Tibial nerve (tissue), 4 donors: ENCODE measurements around the gene AP1B1. TPM values are rescaled to one million over a fixed set of nuclear protein-coding genes. Genes with fewer than 3 reads are reported as not detected.

Experiments
- DNase-seq, 2 donors: peaks; one replicate each; pipeline ENCODE4 v3.0.0-alpha.2; 2019; ENCODE audit warnings: low spot score in 2 of 2
- H3K27ac ChIP-seq, 4 donors: fragments of 200-600 bp; sonication (generic) in 3 of 4; one replicate each; pipeline ENCODE4 v1.5.1; 2017 to 2019; ENCODE audit warnings: mild to moderate bottlenecking in 1 of 4
- H3K27me3 ChIP-seq, 2 donors: fragments of 200-600 bp; sonication (generic) in 1 of 2; one replicate each; pipeline versions ENCODE4 v1.5.1 to v1.6.0; 2017 to 2019
- H3K36me3 ChIP-seq, 3 donors: fragments of 200-600 bp; sonication (generic); one replicate each; pipeline ENCODE4 v1.5.1; 2018 to 2019
- H3K4me1 ChIP-seq, 4 donors: fragments of 200-600 bp; sonication (generic) in 3 of 4; one replicate each; pipeline ENCODE4 v1.5.1; 2017 to 2019
- H3K4me3 ChIP-seq, 4 donors: fragments of 200-600 bp; sonication (generic) in 3 of 4; one replicate each; pipeline ENCODE4 v1.5.1; 2017 to 2019; ENCODE audit warnings: mild to moderate bottlenecking in 1 of 4, moderate library complexity in 1 of 4
- H3K9me3 ChIP-seq, 4 donors: fragments of 200-600 bp; sonication (generic) in 3 of 4; one replicate each; pipeline ENCODE4 v1.5.1; 2017 to 2019
- CTCF ChIP-seq, 5 experiments: fragments of 200-600 bp in 3 of 5; fragments of 450-650 bp in 2 of 5; sonication (generic) in 3 of 5; IDR thresholded peaks; one replicate each; pipeline ENCODE4 v1.5.1; 2016 to 2019; ENCODE audit warnings: antibody characterized with exemption in 5 of 5, mild to moderate bottlenecking in 3 of 5, moderate library complexity in 2 of 5
- EP300 ChIP-seq, 2 donors: sonication (generic); formaldehyde crosslinking; IDR thresholded peaks; one replicate each; pipeline ENCODE4 v1.6.1; 2017; ENCODE audit warnings: antibody characterized with exemption in 2 of 2, mild to moderate bottlenecking in 1 of 2
- POLR2A ChIP-seq, 2 donors: fragments of 450-650 bp; IDR thresholded peaks; one replicate each; pipeline ENCODE4 v1.6.1; 2017; ENCODE audit warnings: antibody characterized with exemption in 2 of 2, mild to moderate bottlenecking in 2 of 2, moderate library complexity in 2 of 2
- WGBS, 2 donors: methylation state at CpG; one replicate each; pipeline ENCODE4 v1.1.5; 2018; 5-methylcytosine and 5-hydroxymethylcytosine counted together
- total RNA-seq, 4 donors: library from RNA; depleted of rRNA; stranded (reverse); fragments of >200 nt; gene quantifications; one replicate each; pipeline ENCODE4 v1.1.0, GENCODE V29; 2016

Gene AP1B1
- total RNA-seq, 4 donors from 2014 or later = 51.3 to 93.3 (median 60.1) TPM

GRCh38 chr22:29309332-29310064 is 78.9 kb downstream of the AP1B1 start:
- Histone ChIP-seq H3K36me3 (no peaks in the 10 kb centered on the region), H3K9me3 (no peaks in the 10 kb centered on the region), H3K4me3 (peak overlapping the region in 1 of 4 donors; percentile 9), H3K27me3 (peaks cover 0 to 14% of the 10 kb centered on the region in 2 donors), H3K4me1 (peaks cover 0 to 80% (median 67%) of the 10 kb centered on the region in 4 donors), H3K27ac (peak overlapping the region; percentile 53 to 94 (median 85))
- 77 to 84% methylated on average over 11 to 17 of the region's 21 CpGs for WGBS, 2 donors
- DNase-seq = no peak
- TF ChIP-seq EP300 (IDR thresholded peaks at IDR 0.05) = peak in 1 of 2 donors; percentile 42
- no peak for TF ChIP-seq CTCF (IDR thresholded peaks at IDR 0.05)

GRCh38 chr22:29308791-29309262 is 79.5 kb downstream of the AP1B1 start:
- Histone ChIP-seq H3K4me3 (peak overlapping the region in 1 of 4 donors; percentile 9), H3K9me3 (no peaks in the 10 kb centered on the region), H3K4me1 (peaks cover 0 to 73% (median 61%) of the 10 kb centered on the region in 4 donors), H3K27ac (peak overlapping the region; percentile 53 to 94 (median 91)), H3K36me3 (no peaks in the 10 kb centered on the region), H3K27me3 (peaks cover 0 to 7% of the 10 kb centered on the region in 2 donors)
- no peak for DNase-seq
- WGBS, 2 donors = 55 to 76% methylated on average over 9 to 13 of the region's 13 CpGs
- TF ChIP-seq EP300 (IDR thresholded peaks at IDR 0.05) (no peak), CTCF (IDR thresholded peaks at IDR 0.05) (no peak), POLR2A (IDR thresholded peaks at IDR 0.05) (no peak)

DNA sequence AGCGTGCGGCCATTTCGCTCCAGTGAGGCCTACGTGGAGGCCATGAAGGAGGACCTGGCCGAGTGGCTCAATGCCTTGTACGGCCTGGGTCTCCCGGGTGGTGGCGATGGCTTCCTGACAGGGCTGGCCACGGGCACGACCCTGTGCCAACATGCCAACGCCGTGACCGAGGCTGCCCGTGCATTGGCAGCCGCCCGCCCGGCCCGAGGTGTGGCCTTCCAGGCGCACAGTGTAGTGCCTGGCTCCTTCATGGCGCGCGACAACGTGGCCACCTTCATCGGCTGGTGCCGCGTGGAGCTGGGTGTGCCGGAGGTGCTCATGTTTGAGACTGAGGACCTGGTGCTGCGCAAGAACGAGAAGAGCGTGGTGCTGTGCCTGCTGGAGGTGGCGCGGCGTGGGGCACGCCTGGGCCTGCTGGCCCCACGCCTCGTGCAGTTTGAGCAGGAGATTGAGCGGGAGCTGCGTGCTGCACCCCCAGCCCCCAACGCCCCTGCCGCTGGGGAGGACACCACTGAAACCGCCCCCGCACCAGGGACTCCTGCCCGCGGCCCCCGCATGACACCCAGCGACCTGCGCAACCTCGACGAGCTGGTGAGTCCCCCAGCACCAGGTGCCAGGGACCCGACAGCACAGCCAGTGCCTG is 80.1 kb downstream of the AP1B1 start:
- peak overlapping the region in 3 of 4 donors; percentile 83 to 92 (median 87) for H3K4me3 ChIP-seq
- H3K36me3 ChIP-seq = no peaks in the 10 kb centered on the region
- WGBS, 2 donors = 80 to 84% methylated on average over 17 to 19 of the region's 50 CpGs
- DNase-seq = no peak
- H3K27me3 ChIP-seq = peaks cover 0 to 2% of the 10 kb centered on the region in 2 donors
- no peaks in the 10 kb centered on the region for H3K9me3 ChIP-seq
- peaks cover 0 to 71% (median 57%) of the 10 kb centered on the region in 4 donors for H3K4me1 ChIP-seq
- TF ChIP-seq POLR2A (IDR thresholded peaks at IDR 0.05) (no peak), EP300 (IDR thresholded peaks at IDR 0.05) (no peak), CTCF (IDR thresholded peaks at IDR 0.05) (no peak)
- peak overlapping the region; percentile 89 to 94 (median 92) for H3K27ac ChIP-seq

GRCh38 chr22:29307596-29308147 is 80.7 kb downstream of the AP1B1 start:
- Histone ChIP-seq H3K4me3 (peak overlapping the region; percentile 83 to 96 (median 90)), H3K27me3 (no peaks in the 10 kb centered on the region), H3K9me3 (no peaks in the 10 kb centered on the region), H3K27ac (peak overlapping the region; percentile 89 to 94 (median 92)), H3K4me1 (peaks cover 0 to 71% (median 60%) of the 10 kb centered on the region in 4 donors), H3K36me3 (no peaks in the 10 kb centered on the region)
- no peak for DNase-seq
- TF ChIP-seq CTCF (IDR thresholded peaks at IDR 0.05) (no peak), EP300 (IDR thresholded peaks at IDR 0.05) (no peak), POLR2A (IDR thresholded peaks at IDR 0.05) (no peak)
- 59 to 69% methylated on average over 15 to 19 of the region's 20 CpGs for WGBS, 2 donors
